Cardiac septum (tissue), 1 donor: ENCODE data around the gene TMSB15B. TPM values are rescaled to one million over a fixed set of nuclear protein-coding genes. Genes with fewer than 3 reads are reported as not detected.
"Not testable (repeated sequence)": the region's sequence is repeated elsewhere in the genome, so short reads cannot be mapped to it uniquely, and the experiment has no call there.

Source experiments
- DNase-seq: peaks from one replicate; pipeline ENCODE4 v3.0.0-alpha.2; 2020; ENCODE audit warnings: low spot score
- intact Hi-C: fragments of 100-400 bp; cut with DNase I; formaldehyde crosslinking; loops from one replicate; pipeline ENCODE4 v1.14.0; 2022
- total RNA-seq: library from RNA; stranded (reverse); fragmentation: NEBNext Ultra II Directional; extraction: Animal tissue kit (Norgen Biotek cat#: 25700); gene quantifications from one replicate; pipeline ENCODE4 v1.2.1, GENCODE V29; 2021
- donor health status: DM: no; HTN: no; CAD: no.

TMSB15B gene
- total RNA-seq, 1 donor from 2014 or later = 1.3 TPM

- intact Hi-C loops, DNase-seq: not testable (repeated sequence)
These were observed 53.1 kb downstream of the TMSB15B start for GRCh38 chrX:104015576-104015975.

Other genes starting within 250 kb of the TMSB15B start
- 2.2 TPM for gene PLP1, start 185.8 kb upstream of the TMSB15B start, total RNA-seq
- gene RAB9B, start 130.4 kb upstream of the TMSB15B start, total RNA-seq = 38.0 TPM
- gene H2BW1, start 51.1 kb downstream of the TMSB15B start, total RNA-seq = not detected
- not detected for gene H2BW2, start 77.3 kb downstream of the TMSB15B start, total RNA-seq
- 0.24 TPM for gene TMSB15C, start 113.6 kb downstream of the TMSB15B start, total RNA-seq
- gene ZCCHC18, start 149.9 kb downstream of the TMSB15B start, total RNA-seq = 3.7 TPM
- 10.9 TPM for gene SLC25A53, start 194.4 kb downstream of the TMSB15B start, total RNA-seq
- gene FAM199X, start 203.8 kb downstream of the TMSB15B start, total RNA-seq = 10.9 TPM